OCI-LY1 (cell line): Measurements from ENCODE around the gene RAB3GAP2.

Source experiments
- H2AFZ ChIP-seq: fragments of 200-600 bp; sonication (generic), shearing (Covaris generic); 2 replicates; pipeline ENCODE4 v1.6.0; 2014; ENCODE audit warnings: antibody characterized with exemption, mild to moderate bottlenecking, low read length
- H3F3A ChIP-seq: fragments of 200-600 bp; sonication (generic), shearing (Covaris generic); 2 replicates; pipeline ENCODE4 v1.6.0; 2014; ENCODE audit warnings: mild to moderate bottlenecking, antibody characterized with exemption, low read length, moderate library complexity; ENCODE audit not compliant: insufficient read depth
- H3K27ac ChIP-seq: fragments of 200-600 bp; sonication (generic); 2 replicates; pipeline ENCODE4 v1.5.1; 2014; ENCODE audit warnings: low read length, mixed run types, mild to moderate bottlenecking, low read depth; ENCODE audit not compliant: poor library complexity, severe bottlenecking
- H3K27me3 ChIP-seq: fragments of 200-600 bp; sonication (generic); 2 replicates; pipeline ENCODE4 v1.6.0; 2014; ENCODE audit warnings: antibody characterized with exemption, mild to moderate bottlenecking, low read length, moderate library complexity; ENCODE audit not compliant: insufficient read depth
- H3K36me3 ChIP-seq: fragments of 200-600 bp; sonication (generic); 2 replicates; pipeline ENCODE4 v1.6.1; 2014; ENCODE audit warnings: mild to moderate bottlenecking, antibody characterized with exemption, low read length, moderate library complexity, mixed read lengths; ENCODE audit not compliant: insufficient read depth
- H3K4me1 ChIP-seq: fragments of 200-600 bp; sonication (generic); 2 replicates; pipeline ENCODE4 v1.5.1; 2014; ENCODE audit warnings: mild to moderate bottlenecking, low read length, moderate library complexity; ENCODE audit not compliant: insufficient read depth, severe bottlenecking
- H3K4me2 ChIP-seq: fragments of 200-600 bp; sonication (generic), shearing (Covaris generic); 2 replicates; pipeline ENCODE4 v1.6.1; 2014; ENCODE audit warnings: low read length
- H3K4me3 ChIP-seq: fragments of 200-600 bp; sonication (generic); 2 replicates; pipeline ENCODE4 v1.5.1; 2014; ENCODE audit warnings: low read length, low read depth, mild to moderate bottlenecking, mixed read lengths; ENCODE audit not compliant: poor library complexity, severe bottlenecking
- H3K79me2 ChIP-seq: fragments of 200-600 bp; shearing (Covaris generic); 2 replicates; pipeline ENCODE4 v1.6.1; 2016; ENCODE audit warnings: mixed run types, low read length, mixed read lengths; ENCODE audit not compliant: insufficient read depth
- H3K9ac ChIP-seq: fragments of 200-600 bp; sonication (generic), shearing (Covaris generic); 2 replicates; pipeline ENCODE4 v1.6.1; 2014; ENCODE audit warnings: mild to moderate bottlenecking, low read length, mixed read lengths
- H3K9me2 ChIP-seq: fragments of 200-600 bp; sonication (generic), shearing (Covaris generic); 2 replicates; pipeline ENCODE4 v1.6.1; 2014; ENCODE audit warnings: low read depth, mild to moderate bottlenecking, low read length, mixed read lengths
- H3K9me3 ChIP-seq: fragments of 200-600 bp; shearing (Covaris generic); 2 replicates; pipeline ENCODE4 v1.6.1; 2014; ENCODE audit warnings: low read length, mixed read lengths
- H4K20me1 ChIP-seq: fragments of 200-600 bp; sonication (generic), shearing (Covaris generic); 2 replicates; pipeline ENCODE4 v1.6.0; 2016; ENCODE audit warnings: mild to moderate bottlenecking, low read length; ENCODE audit not compliant: insufficient read depth
- CTCF ChIP-seq: fragments of 200-600 bp; sonication (generic), shearing (Covaris generic); IDR thresholded peaks from 2 replicates; pipeline ENCODE4 v1.5.1; 2017; ENCODE audit warnings: mild to moderate bottlenecking, antibody characterized with exemption, low read length, moderate library complexity, mixed read lengths
- EZH2 ChIP-seq: fragments of 200-600 bp; sonication (generic), shearing (Covaris generic); IDR thresholded peaks from 2 replicates; pipeline ENCODE4 v1.8.0; 2017; ENCODE audit warnings: borderline replicate concordance, mixed run types, mild to moderate bottlenecking, antibody characterized with exemption, low read length, moderate library complexity, mixed read lengths

RAB3GAP2 gene

GRCh38 chr1:220272841-220273090 lies 513 bp upstream of the RAB3GAP2 start:
- H3K27ac ChIP-seq = peak overlapping the region; percentile 38
- peak overlapping the region; percentile 70 for H3K9ac ChIP-seq
- H2AFZ ChIP-seq = peak overlapping the region; percentile 98
- H3K79me2 ChIP-seq = peaks cover 39% of the 10 kb centered on the region
- H3K9me2 ChIP-seq = no peaks in the 10 kb centered on the region
- H4K20me1 ChIP-seq = no peaks in the 10 kb centered on the region
- peaks cover 27% of the 10 kb centered on the region for H3K36me3 ChIP-seq
- no peaks in the 10 kb centered on the region for H3K27me3 ChIP-seq
- no peaks in the 10 kb centered on the region for H3F3A ChIP-seq
- H3K9me3 ChIP-seq = no peaks in the 10 kb centered on the region
- H3K4me2 ChIP-seq = peak overlapping the region; percentile 97
- H3K4me3 ChIP-seq = peak overlapping the region; percentile 87
- no peak for TF ChIP-seq EZH2
- no peak for TF ChIP-seq CTCF
- H3K4me1 ChIP-seq = peaks cover 24% of the 10 kb centered on the region

GRCh38 chr1:220271706-220272046 lies 577 bp downstream of the RAB3GAP2 start:
- Histone ChIP-seq H3K9ac (peak overlapping the region; percentile 82), H3K9me2 (no peaks in the 10 kb centered on the region), H2AFZ (no peak overlapping the region), H3K79me2 (peaks cover 49% of the 10 kb centered on the region), H3K36me3 (peaks cover 37% of the 10 kb centered on the region), H3K27me3 (no peaks in the 10 kb centered on the region), H3K27ac (peak overlapping the region; percentile 34), H3F3A (no peaks in the 10 kb centered on the region), H3K9me3 (no peaks in the 10 kb centered on the region), H4K20me1 (no peaks in the 10 kb centered on the region), H3K4me1 (peaks cover 24% of the 10 kb centered on the region), H3K4me3 (peak overlapping the region; percentile 87), H3K4me2 (peak overlapping the region; percentile 97)
- TF ChIP-seq EZH2 (no peak), CTCF (no peak)

- Histone ChIP-seq H3K4me3 (no peak overlapping the region), H3K4me2 (no peak overlapping the region), H3K79me2 (peaks cover 63% of the 10 kb centered on the region)
Observed at GRCh38 chr1:220269036-220269435, 3.2 kb downstream of the RAB3GAP2 start.

More at GRCh38 chr1:220269036-220269435, 3.2 kb downstream of the RAB3GAP2 start:
- Histone ChIP-seq H3K27me3 (no peaks in the 10 kb centered on the region), H3F3A (no peaks in the 10 kb centered on the region), H3K4me1 (peaks cover 24% of the 10 kb centered on the region), H3K36me3 (peaks cover 59% of the 10 kb centered on the region), H3K9ac (no peak overlapping the region), H2AFZ (no peak overlapping the region), H4K20me1 (no peaks in the 10 kb centered on the region), H3K27ac (no peak overlapping the region), H3K9me2 (no peaks in the 10 kb centered on the region), H3K9me3 (0 out of 2 replicates have a peak, but pooled peaks cover 4% of the 10 kb centered on the region)
- TF ChIP-seq EZH2 (no peak), CTCF (no peak)
